Neural progenitor cell (in vitro differentiated cells): ENCODE data around the gene NR1D2.

ENCODE experiments used
- CTCF ChIP-seq: fragments of 200-600 bp; sonication (generic); IDR thresholded peaks from 2 replicates; pipeline ENCODE4 v1.5.1; 2017; ENCODE audit warnings: antibody characterized with exemption, mild to moderate bottlenecking
- EZH2 ChIP-seq: fragments of 200-600 bp; sonication (generic); IDR thresholded peaks from 2 replicates; pipeline ENCODE4 v1.6.1; 2017; ENCODE audit warnings: antibody characterized with exemption, mild to moderate bottlenecking, moderate library complexity
- EZH2phosphoT487 ChIP-seq: fragments of 200-600 bp; sonication (generic); IDR thresholded peaks from 2 replicates; pipeline ENCODE4 v1.6.1; 2017; ENCODE audit warnings: antibody characterized with exemption

GRCh38 chr3:23913182-23913581 is 31.9 kb upstream of the NR1D2 start:
- TF ChIP-seq CTCF (no peak), EZH2phosphoT487 (no peak), EZH2 (no peak)
